ENCODE data around the gene PRRT3. TPM values are rescaled to one million over a fixed set of nuclear protein-coding genes. Genes with fewer than 3 reads are reported as not detected.

The PRRT3 gene
- total RNA-seq, 1 experiment from 2014 or later: 9.2 TPM

GRCh38 chr3:9937486-9938238 lies 14.5 kb downstream of the PRRT3 start:
- Mint-ChIP-seq H3K4me1 (peaks cover 12% of the 10 kb centered on the region), H3K27me3 (ENCODE audit: low read depth) (no peaks in the 10 kb centered on the region), H3K27ac (no peak overlapping the region), H3K4me3 (no peak overlapping the region), H3K36me3 (peaks cover 34% of the 10 kb centered on the region), H3K9me3 (peaks cover 3% of the 10 kb centered on the region; the same call in 1 of the 2 replicates)
- no peak for DNase-seq (ENCODE audit: low spot score)
- no peak for TF ChIP-seq ETV6 (CRISPR knock-in tag; IDR thresholded peaks at IDR 0.05)
- no peak for ATAC-seq
- CTCF ChIA-PET: no interaction called here
- POLR2A ChIA-PET: no interaction called here

- peaks cover 7% of the 10 kb centered on the region for H3K27me3 Mint-ChIP-seq (ENCODE audit: low read depth)
- H3K4me1 Mint-ChIP-seq: peaks cover 14% of the 10 kb centered on the region
- no peak overlapping the region for H3K27ac Mint-ChIP-seq
- ATAC-seq: no peak
- TF ChIP-seq ZNF121 (CRISPR knock-in tag; IDR thresholded peaks at IDR 0.05): no peak
- no peak for TF ChIP-seq FOXP4 (CRISPR knock-in tag; IDR thresholded peaks at IDR 0.05)
- no peak for TF ChIP-seq GABPB1 (CRISPR knock-in tag; IDR thresholded peaks at IDR 0.05)
- TF ChIP-seq MYBL2 (CRISPR knock-in tag; IDR thresholded peaks at IDR 0.05): no peak
- no peak for TF ChIP-seq ZNF219 (CRISPR knock-in tag; IDR thresholded peaks at IDR 0.05; ENCODE audit: borderline replicate concordance)
- TF ChIP-seq GTF2I (CRISPR knock-in tag; conservative IDR thresholded peaks at IDR 0.05): no peak
- no peak for TF ChIP-seq JAZF1 (CRISPR knock-in tag; IDR thresholded peaks at IDR 0.05)
- TF ChIP-seq ZNF138 (CRISPR knock-in tag; conservative IDR thresholded peaks at IDR 0.05): no peak
- TF ChIP-seq ZNF232 (CRISPR knock-in tag; IDR thresholded peaks at IDR 0.05): no peak
- no peak for TF ChIP-seq TEAD1 (CRISPR knock-in tag; IDR thresholded peaks at IDR 0.05)
- TF ChIP-seq ZNF317 (CRISPR knock-in tag; IDR thresholded peaks at IDR 0.05; ENCODE audit: borderline replicate concordance, low read depth): no peak
- TF ChIP-seq ZBTB21 (CRISPR knock-in tag; IDR thresholded peaks at IDR 0.05; ENCODE audit: borderline replicate concordance): no peak
- no peak for TF ChIP-seq SMAD4 (CRISPR knock-in tag; IDR thresholded peaks at IDR 0.05)
- TF ChIP-seq FOXJ3 (CRISPR knock-in tag; IDR thresholded peaks at IDR 0.05; ENCODE audit: borderline replicate concordance): no peak
- no peak for TF ChIP-seq CBFB (CRISPR knock-in tag; IDR thresholded peaks at IDR 0.05; ENCODE audit: low read depth)
- no peak for TF ChIP-seq CREB1 (CRISPR knock-in tag; IDR thresholded peaks at IDR 0.05)
- TF ChIP-seq NFE2L1 (CRISPR knock-in tag; IDR thresholded peaks at IDR 0.05): no peak
- no peak for TF ChIP-seq ESRRA (CRISPR knock-in tag; IDR thresholded peaks at IDR 0.05; ENCODE audit: borderline replicate concordance)
- peaks cover 2% of the 10 kb centered on the region; the same call in 1 of the 2 replicates for H3K9me3 Mint-ChIP-seq
- DNase-seq (ENCODE audit: low spot score): no peak
- peaks cover 28% of the 10 kb centered on the region for H3K36me3 Mint-ChIP-seq
- H3K4me3 Mint-ChIP-seq: no peak overlapping the region
- ChIA-PET CTCF (no interaction called here), POLR2A (no interaction called here)
Observed at GRCh38 chr3:9935966-9936510, 16.2 kb downstream of the PRRT3 start.

- no peak for DNase-seq (ENCODE audit: low spot score)
- CTCF ChIA-PET: interaction anchor here (5.5 kb wide), 1 partner anchor 13 kb away, joined by 143 read pairs; no protein-coding TSS in a partner anchor
- 0 out of 2 replicates have a peak overlapping the region, but pooled peaks have one; percentile 1 for H3K27ac Mint-ChIP-seq
- TF ChIP-seq ETV6 (CRISPR knock-in tag; IDR thresholded peaks at IDR 0.05) (no peak), E2F4 (CRISPR knock-in tag; IDR thresholded peaks at IDR 0.05; ENCODE audit: borderline replicate concordance, low read depth) (no peak), RORB (CRISPR knock-in tag; IDR thresholded peaks at IDR 0.05) (no peak), ESRRA (CRISPR knock-in tag; IDR thresholded peaks at IDR 0.05; ENCODE audit: borderline replicate concordance) (no peak), FOXK1 (CRISPR knock-in tag; IDR thresholded peaks at IDR 0.05) (no peak), GTF2I (CRISPR knock-in tag; conservative IDR thresholded peaks at IDR 0.05) (no peak), ZNF512 (CRISPR knock-in tag; IDR thresholded peaks at IDR 0.05; ENCODE audit: borderline replicate concordance) (no peak), ZNF425 (CRISPR knock-in tag; conservative IDR thresholded peaks at IDR 0.05) (no peak), OVOL2 (CRISPR knock-in tag; IDR thresholded peaks at IDR 0.05; ENCODE audit: borderline replicate concordance) (no peak), TCF7 (CRISPR knock-in tag; IDR thresholded peaks at IDR 0.05; ENCODE audit: low read depth) (no peak), ZNF219 (CRISPR knock-in tag; IDR thresholded peaks at IDR 0.05; ENCODE audit: borderline replicate concordance) (no peak), ZNF121 (CRISPR knock-in tag; IDR thresholded peaks at IDR 0.05) (no peak)
Observed at GRCh38 chr3:9934993-9935392, 17.2 kb downstream of the PRRT3 start.

More at GRCh38 chr3:9934993-9935392, 17.2 kb downstream of the PRRT3 start:
- peaks cover 30% of the 10 kb centered on the region for H3K36me3 Mint-ChIP-seq
- H3K4me3 Mint-ChIP-seq: peak overlapping the region; percentile 93
- ATAC-seq: no peak
- peaks cover 8% of the 10 kb centered on the region; the same call in 1 of the 2 replicates for H3K9me3 Mint-ChIP-seq
- POLR2A ChIA-PET: interaction anchor here (1.1 kb wide), 1 partner anchor 11 kb away, joined by 6 read pairs; no protein-coding TSS in a partner anchor
- peaks cover 14% of the 10 kb centered on the region for H3K4me1 Mint-ChIP-seq
- peaks cover 10% of the 10 kb centered on the region for H3K27me3 Mint-ChIP-seq (ENCODE audit: low read depth)

Measured in WTC11 (cell line).